D721Med (cell line): Measurements from ENCODE around the gene CRYZ.

Source experiments
- DNase-seq: peaks from one replicate; pipeline ENCODE4 v3.0.0; 2011; ENCODE audit warnings: low spot score; ENCODE audit not compliant: insufficient read length
- FAIRE-seq: peaks from 2 replicates; lab custom pipeline; 2011; peaks lifted over from hg19 to GRCh38; lab: Jason Lieb, UNC
- TF ChIP-seq, protein P1 (sequence below): IDR thresholded peaks from 2 replicates; pipeline ENCODE4 v1.5.1; 2012; ENCODE audit warnings: mild to moderate bottlenecking, control low read depth; ENCODE audit not compliant: insufficient read depth; ENCODE audit errors: missing control alignments

Gene CRYZ

DNA sequence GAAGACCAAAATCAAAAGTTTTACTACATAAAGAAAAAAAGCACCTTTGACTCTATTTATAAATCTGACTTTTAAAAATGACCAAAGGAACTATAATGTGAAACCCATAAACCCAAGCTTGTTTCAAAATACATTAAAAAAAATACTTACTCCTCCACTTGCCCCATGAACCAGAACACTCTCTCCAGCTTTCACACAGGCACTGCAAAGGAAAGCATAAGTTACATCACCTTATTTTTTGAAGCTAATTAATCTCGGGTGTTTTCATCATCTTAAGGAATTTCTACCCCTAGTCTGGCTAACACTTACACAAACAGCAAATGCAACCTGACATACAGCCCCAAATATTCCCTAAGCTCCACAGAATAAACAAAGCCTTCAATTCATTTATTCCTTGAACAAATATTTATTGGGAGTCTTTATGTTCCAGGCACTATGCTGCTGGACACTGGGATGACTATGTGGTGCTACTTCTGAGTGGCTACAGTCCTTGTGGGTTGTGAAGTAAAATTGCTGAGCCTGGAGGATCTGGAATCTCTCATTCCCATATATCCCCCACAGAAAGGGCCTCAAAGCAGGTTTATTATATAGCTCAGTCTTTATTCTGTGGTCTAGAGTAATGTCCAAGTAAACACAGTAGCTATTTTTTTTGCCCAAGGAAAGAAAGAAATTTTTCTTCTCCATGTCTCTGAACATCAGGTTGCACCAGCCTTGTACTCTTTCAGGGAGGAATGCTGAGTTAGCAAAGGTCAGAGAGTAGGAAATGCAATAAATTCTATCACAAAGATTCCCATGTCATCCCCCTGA lies 18.2 kb downstream of the CRYZ start:
- FAIRE-seq, result no peak
- no peak for DNase-seq
- TF ChIP-seq, protein P1, sequence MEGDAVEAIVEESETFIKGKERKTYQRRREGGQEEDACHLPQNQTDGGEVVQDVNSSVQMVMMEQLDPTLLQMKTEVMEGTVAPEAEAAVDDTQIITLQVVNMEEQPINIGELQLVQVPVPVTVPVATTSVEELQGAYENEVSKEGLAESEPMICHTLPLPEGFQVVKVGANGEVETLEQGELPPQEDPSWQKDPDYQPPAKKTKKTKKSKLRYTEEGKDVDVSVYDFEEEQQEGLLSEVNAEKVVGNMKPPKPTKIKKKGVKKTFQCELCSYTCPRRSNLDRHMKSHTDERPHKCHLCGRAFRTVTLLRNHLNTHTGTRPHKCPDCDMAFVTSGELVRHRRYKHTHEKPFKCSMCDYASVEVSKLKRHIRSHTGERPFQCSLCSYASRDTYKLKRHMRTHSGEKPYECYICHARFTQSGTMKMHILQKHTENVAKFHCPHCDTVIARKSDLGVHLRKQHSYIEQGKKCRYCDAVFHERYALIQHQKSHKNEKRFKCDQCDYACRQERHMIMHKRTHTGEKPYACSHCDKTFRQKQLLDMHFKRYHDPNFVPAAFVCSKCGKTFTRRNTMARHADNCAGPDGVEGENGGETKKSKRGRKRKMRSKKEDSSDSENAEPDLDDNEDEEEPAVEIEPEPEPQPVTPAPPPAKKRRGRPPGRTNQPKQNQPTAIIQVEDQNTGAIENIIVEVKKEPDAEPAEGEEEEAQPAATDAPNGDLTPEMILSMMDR, result no peak

DNA sequence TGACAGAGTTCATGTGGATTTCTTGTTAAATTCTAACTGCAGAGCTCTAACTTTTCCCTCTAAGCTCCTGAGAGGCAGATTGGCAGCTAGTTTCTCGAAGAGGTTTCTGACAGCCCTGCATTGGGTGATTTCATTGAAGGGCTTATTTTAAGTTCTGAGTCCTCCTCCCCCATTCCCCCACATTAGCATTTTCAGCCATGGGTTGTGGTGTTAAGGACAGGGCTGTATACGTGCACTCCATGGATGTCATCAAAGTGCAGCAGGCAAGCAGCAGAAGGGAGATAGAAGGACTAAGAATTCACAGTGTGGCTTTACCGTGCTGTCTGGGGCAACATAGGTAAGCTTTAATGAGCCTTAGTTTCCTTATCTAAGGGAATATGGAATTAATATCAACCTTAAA lies 19.0 kb downstream of the CRYZ start:
- no peak for FAIRE-seq
- DNase-seq, result no peak
- TF ChIP-seq, protein P1, result no peak

DNA sequence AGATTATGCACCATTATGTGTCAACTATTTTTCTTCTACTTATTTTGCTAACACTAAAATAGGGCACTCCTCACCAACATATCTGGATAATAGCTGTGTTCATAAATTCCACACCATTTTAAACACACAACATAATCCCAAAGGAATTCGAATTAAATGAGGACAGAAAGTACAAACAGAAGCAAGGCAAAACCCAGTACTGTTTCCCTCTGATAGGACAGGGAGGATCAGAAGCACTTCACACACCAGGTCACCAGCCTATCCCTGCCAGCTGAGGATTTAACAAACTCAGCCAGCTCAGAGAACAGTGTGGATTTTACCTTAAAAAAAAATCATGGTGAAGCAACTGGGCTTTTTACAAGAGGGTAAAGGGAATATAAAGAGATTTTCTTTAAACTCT lies 20.0 kb downstream of the CRYZ start:
- DNase-seq (no peak), FAIRE-seq (no peak)
- TF ChIP-seq, protein P1, result no peak

DNA sequence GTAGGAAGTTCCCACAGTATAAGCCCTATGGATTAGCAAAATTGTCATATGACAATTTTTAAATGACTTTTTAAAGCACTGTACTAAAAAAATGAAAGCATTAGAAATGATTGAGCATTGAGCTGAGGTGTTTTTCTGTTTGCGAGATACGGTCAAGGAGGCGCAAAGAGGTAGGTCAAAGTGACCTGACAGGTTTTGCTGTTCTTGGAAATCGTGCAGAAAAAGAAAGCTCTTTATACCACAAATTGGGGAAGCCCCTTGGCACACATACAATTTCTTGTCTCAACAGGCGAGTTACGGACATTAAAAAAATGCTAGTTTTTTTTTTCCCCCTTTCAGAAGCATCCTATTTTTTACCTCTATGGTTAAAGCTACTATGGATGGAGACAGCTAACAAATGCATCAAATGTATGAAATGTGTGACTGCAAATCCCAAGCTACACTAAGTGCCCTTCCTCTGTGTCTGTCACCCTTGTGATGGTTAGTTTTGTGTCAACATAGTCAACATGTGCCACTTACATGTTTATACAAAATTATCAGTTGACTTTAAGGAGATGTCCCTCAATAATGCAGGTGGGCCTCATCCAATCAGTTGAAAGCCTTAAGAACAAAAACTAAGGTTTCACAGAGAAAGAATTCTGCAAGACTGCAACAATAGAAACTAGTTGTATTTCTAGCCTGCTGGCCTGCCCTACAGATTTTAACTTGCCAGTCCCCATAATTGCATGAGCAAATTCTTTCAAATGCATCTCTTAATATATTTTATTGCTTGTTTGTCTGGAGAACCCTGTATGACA lies 29.3 kb downstream of the CRYZ start:
- FAIRE-seq, result no peak
- TF ChIP-seq, protein P1, result no peak

DNA sequence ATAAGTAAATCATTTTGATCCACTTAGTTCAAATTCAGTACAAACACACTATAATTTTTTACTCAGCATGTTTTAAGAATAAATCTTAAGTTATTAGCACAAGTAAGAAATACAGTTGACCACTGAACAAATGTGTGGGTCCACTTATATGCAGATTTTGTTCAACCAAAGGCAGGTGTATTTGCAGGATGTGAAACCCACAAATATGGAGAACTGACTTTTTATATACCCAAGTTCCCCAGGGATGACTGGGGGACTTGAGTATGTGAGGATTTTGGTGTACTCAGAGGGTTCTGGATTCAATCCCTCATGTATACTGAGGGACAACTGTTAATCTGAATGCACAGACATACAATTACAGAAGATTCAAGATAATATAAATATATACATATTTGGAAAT lies 33.5 kb downstream of the CRYZ start:
- no peak for DNase-seq
- no peak for FAIRE-seq
- TF ChIP-seq, protein P1, result no peak

More for the DNA sequence above, 29.3 kb downstream of the CRYZ start:
- no peak for DNase-seq

DNA sequence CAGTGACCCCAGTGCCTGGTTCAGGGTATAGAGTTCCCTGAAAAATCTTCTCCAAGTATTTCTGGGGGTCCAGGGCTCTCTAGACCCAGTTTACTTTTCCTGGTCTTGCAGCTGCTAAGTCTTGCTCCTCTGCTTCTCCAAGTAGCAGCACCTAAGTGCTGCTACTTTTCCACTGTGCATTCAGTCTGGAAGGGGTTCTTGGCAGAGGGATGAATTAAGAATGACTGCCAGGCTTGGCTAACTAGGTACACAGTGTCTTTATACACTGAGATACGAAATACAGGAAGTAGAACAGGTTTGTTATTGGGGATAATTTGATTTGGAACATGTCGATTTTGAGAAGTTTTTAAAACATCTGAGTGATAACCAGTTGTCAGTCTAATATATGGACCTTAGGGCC lies 35.0 kb downstream of the CRYZ start:
- no peak for DNase-seq
- TF ChIP-seq, protein P1, result no peak
- FAIRE-seq, result no peak

DNA sequence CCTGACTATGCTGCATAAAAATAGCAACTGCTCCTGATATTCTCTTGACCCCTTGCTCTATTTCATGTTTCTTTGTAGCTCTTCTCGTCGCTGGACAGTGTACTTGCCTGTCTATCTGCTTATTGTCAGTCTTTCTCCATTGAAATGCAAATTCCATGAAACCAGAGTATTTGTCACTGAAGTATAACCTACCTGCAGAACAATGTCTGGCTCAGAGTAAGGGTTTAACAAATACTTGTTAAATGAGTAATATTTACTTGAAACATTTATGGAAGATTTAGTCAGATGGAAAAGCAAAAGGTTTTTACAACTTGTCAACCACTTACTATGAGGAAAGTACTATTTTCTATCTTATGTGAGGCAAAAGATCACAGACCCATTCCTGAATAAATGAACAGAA lies 39.4 kb downstream of the CRYZ start:
- TF ChIP-seq, protein P1, result no peak
- DNase-seq (no peak), FAIRE-seq (no peak)
